ENCODE measurements around the gene OPCML. TPM values are rescaled to one million over a fixed set of nuclear protein-coding genes. Genes with fewer than 3 reads are reported as not detected.

The OPCML gene
- total RNA-seq, 1 donor from 2014 or later = 0.12 TPM

DNA sequence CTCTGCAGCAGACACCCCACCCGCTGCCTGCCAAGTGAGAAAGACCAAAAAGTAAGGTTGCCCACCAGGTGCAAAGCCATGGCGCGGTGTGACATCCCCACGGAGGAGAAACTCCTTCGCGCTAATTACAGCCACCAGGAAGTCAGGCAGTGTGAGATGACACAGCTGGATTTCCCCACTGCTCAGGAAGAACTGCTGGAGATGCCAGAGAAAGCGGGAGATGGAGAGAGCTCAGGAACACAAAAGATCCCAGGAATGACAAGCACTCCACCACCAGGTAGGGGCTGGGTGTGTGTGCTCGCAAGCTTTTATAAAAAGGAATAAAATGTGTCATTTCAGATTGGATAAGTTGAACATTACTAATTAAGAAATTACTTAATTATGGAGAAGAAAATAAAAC lies 292.7 kb downstream of the OPCML start:
- TF ChIP-seq, protein P1, sequence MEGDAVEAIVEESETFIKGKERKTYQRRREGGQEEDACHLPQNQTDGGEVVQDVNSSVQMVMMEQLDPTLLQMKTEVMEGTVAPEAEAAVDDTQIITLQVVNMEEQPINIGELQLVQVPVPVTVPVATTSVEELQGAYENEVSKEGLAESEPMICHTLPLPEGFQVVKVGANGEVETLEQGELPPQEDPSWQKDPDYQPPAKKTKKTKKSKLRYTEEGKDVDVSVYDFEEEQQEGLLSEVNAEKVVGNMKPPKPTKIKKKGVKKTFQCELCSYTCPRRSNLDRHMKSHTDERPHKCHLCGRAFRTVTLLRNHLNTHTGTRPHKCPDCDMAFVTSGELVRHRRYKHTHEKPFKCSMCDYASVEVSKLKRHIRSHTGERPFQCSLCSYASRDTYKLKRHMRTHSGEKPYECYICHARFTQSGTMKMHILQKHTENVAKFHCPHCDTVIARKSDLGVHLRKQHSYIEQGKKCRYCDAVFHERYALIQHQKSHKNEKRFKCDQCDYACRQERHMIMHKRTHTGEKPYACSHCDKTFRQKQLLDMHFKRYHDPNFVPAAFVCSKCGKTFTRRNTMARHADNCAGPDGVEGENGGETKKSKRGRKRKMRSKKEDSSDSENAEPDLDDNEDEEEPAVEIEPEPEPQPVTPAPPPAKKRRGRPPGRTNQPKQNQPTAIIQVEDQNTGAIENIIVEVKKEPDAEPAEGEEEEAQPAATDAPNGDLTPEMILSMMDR (IDR thresholded peaks at IDR 0.05) = no peak
- no peak for DNase-seq
- H3K9me3 ChIP-seq = no peaks in the 10 kb centered on the region
- no peaks in the 10 kb centered on the region for H3K4me1 ChIP-seq
- H3K4me3 ChIP-seq = no peak overlapping the region
- no peaks in the 10 kb centered on the region for H3K36me3 ChIP-seq
- ATAC-seq = no peak
- intact Hi-C loops (cut with DNase I) = no loop called here
- H3K27me3 ChIP-seq (ENCODE audit: low read depth) = no peaks in the 10 kb centered on the region
- H3K27ac ChIP-seq = no peak overlapping the region

DNA sequence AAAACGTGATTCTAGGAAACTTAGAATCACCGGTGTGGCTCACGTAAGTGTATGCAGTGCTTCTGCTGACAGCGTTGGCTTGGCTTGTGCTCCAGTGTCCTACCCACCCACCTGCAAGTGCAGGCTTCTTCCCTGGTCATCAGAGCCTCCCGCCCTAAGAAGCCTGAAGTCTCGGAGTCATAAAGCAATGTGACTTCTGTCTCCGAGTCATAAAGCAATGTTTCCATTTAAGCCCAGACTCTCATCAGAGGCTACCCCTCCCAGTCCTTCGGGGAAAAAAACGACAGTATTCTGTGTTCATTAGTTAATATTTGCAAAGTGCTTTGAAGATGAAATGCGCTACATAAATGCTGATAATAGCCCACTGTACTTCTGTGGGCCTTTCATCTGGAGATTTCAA lies 293.8 kb downstream of the OPCML start:
- ATAC-seq = no peak
- Histone ChIP-seq H3K9me3 (no peaks in the 10 kb centered on the region), H3K27me3 (ENCODE audit: low read depth) (no peaks in the 10 kb centered on the region), H3K27ac (no peak overlapping the region), H3K4me3 (no peak overlapping the region), H3K4me1 (no peaks in the 10 kb centered on the region), H3K36me3 (no peaks in the 10 kb centered on the region)
- TF ChIP-seq, protein P1 (IDR thresholded peaks at IDR 0.05) = no peak
- no peak for DNase-seq
- intact Hi-C loops (cut with DNase I) = no loop called here

DNA sequence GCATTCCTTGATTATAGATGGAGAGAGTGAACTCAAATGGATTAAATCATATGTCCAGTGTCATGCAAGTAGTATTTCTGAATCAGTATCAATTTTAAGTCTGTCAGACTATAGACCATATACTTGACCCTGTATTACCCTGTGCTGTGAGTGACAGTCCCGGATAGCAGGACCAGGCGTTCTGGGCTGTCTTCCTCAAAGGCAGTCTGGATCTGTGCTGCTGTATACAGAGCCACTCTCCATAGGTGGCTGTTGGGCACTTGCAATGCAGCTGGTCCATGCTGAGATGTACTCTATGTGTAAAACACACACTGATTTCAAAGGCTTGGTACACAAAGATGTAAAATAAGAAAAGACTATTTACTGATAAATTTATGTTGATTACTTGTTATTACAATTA lies 294.3 kb downstream of the OPCML start:
- Histone ChIP-seq H3K27ac (no peak overlapping the region), H3K27me3 (ENCODE audit: low read depth) (no peaks in the 10 kb centered on the region), H3K36me3 (no peaks in the 10 kb centered on the region), H3K4me3 (no peak overlapping the region), H3K9me3 (no peaks in the 10 kb centered on the region), H3K4me1 (no peaks in the 10 kb centered on the region)
- no peak for ATAC-seq
- TF ChIP-seq, protein P1 (IDR thresholded peaks at IDR 0.05) = no peak
- intact Hi-C loops (cut with DNase I) = no loop called here
- no peak for DNase-seq

DNA sequence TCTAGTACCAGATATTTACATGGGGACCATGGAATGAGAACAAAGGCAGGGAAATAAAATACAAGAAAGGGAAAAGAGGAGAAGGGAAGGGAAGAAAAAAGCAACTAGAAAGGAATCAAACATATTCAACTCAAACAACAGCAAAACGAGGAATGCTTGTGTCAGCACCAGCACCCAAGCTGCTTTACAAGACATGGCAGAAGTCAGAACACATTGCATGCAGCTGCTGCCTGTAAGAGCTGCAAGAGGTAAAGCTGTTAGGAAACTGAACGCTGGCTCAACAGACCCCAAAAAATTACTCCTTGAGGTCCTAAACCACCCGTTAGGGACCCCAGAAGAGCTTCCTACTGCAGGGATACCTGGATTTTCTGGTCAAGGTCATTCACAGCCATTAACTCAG lies 296.9 kb downstream of the OPCML start:
- H3K9me3 ChIP-seq = no peaks in the 10 kb centered on the region
- TF ChIP-seq, protein P1 (IDR thresholded peaks at IDR 0.05) = no peak
- H3K27me3 ChIP-seq (ENCODE audit: low read depth) = no peaks in the 10 kb centered on the region
- ATAC-seq (no peak), DNase-seq (no peak)
- intact Hi-C loops (cut with DNase I) = no loop called here
- H3K27ac ChIP-seq = no peak overlapping the region
- H3K36me3 ChIP-seq = no peaks in the 10 kb centered on the region
- no peak overlapping the region for H3K4me3 ChIP-seq
- no peaks in the 10 kb centered on the region for H3K4me1 ChIP-seq

DNA sequence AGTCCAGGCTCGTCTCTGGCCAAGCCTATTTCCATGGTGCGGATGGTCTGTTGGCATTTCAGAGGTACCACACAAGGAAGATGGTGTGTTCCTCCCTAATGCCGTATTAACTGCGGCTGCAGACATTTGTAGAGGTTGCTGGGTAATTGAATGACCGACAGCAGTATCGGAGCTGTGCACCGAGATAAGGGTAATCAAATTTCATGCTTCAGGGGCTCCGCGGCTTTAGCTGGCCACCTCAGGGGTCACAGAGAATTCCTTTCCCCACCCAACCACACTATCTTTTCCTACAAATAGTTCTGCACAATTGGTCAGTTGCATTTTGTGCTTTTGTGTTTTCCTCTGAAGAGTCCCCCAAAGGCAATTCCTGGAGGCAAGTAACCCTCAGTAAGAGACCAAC lies 297.4 kb downstream of the OPCML start:
- Histone ChIP-seq H3K36me3 (no peaks in the 10 kb centered on the region), H3K27ac (no peak overlapping the region), H3K4me3 (no peak overlapping the region), H3K4me1 (no peaks in the 10 kb centered on the region), H3K9me3 (no peaks in the 10 kb centered on the region), H3K27me3 (ENCODE audit: low read depth) (no peaks in the 10 kb centered on the region)
- TF ChIP-seq, protein P1 (IDR thresholded peaks at IDR 0.05) = no peak
- ATAC-seq (no peak), DNase-seq (no peak)
- intact Hi-C loops (cut with DNase I) = no loop called here

DNA sequence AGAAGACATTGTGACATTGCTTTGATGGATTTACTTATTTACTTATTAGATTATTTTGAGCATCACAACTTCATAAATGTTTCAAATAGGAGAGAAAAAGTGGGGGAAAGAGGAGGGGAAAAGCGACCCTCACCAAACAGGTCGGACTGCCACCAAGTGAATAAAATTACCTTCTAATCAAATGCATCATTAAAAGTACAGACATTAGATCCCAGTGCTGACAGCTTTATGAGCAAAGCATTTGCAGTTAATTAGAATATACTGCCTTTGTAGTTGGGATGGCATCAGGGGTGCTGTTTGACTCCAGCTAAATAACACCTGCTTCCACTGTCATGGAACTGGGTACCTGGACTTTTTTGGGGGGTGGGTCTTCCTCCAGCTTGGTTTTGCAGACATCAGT lies 299.6 kb downstream of the OPCML start:
- H3K27ac ChIP-seq = no peak overlapping the region
- no peak for ATAC-seq
- H3K4me3 ChIP-seq = no peak overlapping the region
- no peaks in the 10 kb centered on the region for H3K4me1 ChIP-seq
- peaks cover 8% of the 10 kb centered on the region for H3K27me3 ChIP-seq (ENCODE audit: low read depth)
- no peaks in the 10 kb centered on the region for H3K36me3 ChIP-seq
- no peaks in the 10 kb centered on the region for H3K9me3 ChIP-seq
- DNase-seq = no peak
- intact Hi-C loops (cut with DNase I) = no loop called here
- TF ChIP-seq, protein P1 (IDR thresholded peaks at IDR 0.05) = no peak

Data from lower lobe of right lung (tissue), 2 donors.